Uterus (tissue), 2 donors: ENCODE measurements around the gene GAMT.

Source experiments
- CTCF ChIP-seq, 4 experiments: fragments of 200-600 bp in 2 of 4; fragments of 450-650 bp in 2 of 4; sonication (generic) in 2 of 4; IDR thresholded peaks; one replicate each; pipeline ENCODE4 v1.5.1; 2016 to 2019; ENCODE audit warnings: antibody characterized with exemption in 4 of 4, mild to moderate bottlenecking in 2 of 4, moderate library complexity in 1 of 4
- POLR2A ChIP-seq, 2 donors: fragments of 450-650 bp; IDR thresholded peaks; one replicate each; pipeline ENCODE4 v1.6.1; 2016; ENCODE audit warnings: antibody characterized with exemption in 2 of 2, mild to moderate bottlenecking in 1 of 2, moderate library complexity in 1 of 2

- TF ChIP-seq CTCF (IDR thresholded peaks at IDR 0.05) (no peak), POLR2A (IDR thresholded peaks at IDR 0.05) (no peak)
Observed at GRCh38 chr19:1397838-1398237, 3.5 kb downstream of the GAMT start.
